Heart left ventricle (tissue), 13 donors: ENCODE data around the gene THRAP3.

Source experiments
- POLR2A ChIP-seq, 2 donors: fragments of 450-650 bp; IDR thresholded peaks; one replicate each; pipeline ENCODE4 v1.6.1; 2017; ENCODE audit warnings: antibody characterized with exemption in 2 of 2, mild to moderate bottlenecking in 2 of 2, moderate library complexity in 2 of 2
- TF ChIP-seq, protein P1 (sequence below), 12 donors: fragments of 200-600 bp; sonication (generic) in 4 of 12; IDR thresholded peaks; one replicate each; pipeline versions ENCODE4 v1.5.0 to v1.8.0; 2018 to 2022; ENCODE audit warnings: antibody characterized with exemption in 12 of 12, mild to moderate bottlenecking in 5 of 12
- donor health status: ischemic (EF 13 %, LVEDD 7.1; RV severe dilation, severe dysfunction).
- donor health status: DM: no; HTN: yes; CAD: no.
- donor health status: DM: no; HTN: no; CAD: no.
- donor health status: ischemic (EF 25% LVEDD 6.9; RV normal size, moderate dysfunction).
- donor health status: ischemic (EF 25% LVEDD 5.7; RV mildly dilated, moderate dysfunction).
- donor health status: ischemic (EF 35%, LVEDD 5.7; RV mildly dilated, moderate dysfunction).
- donor health status: nonischemic (EF 11% LVEDD 7.7; RV severe dilation, severe dysfunction).
- donor health status: DM: yes; HTN: yes; CAD: no.
- donor health status: PGD.
- donor health status: ischemic (EF 29% LVEDD 5.4; RV normal size, mild dysfunction).
- donor health status: nonischemic (EF 23%, LVEDD 6.1; RV moderate dilation, normal function).

DNA sequence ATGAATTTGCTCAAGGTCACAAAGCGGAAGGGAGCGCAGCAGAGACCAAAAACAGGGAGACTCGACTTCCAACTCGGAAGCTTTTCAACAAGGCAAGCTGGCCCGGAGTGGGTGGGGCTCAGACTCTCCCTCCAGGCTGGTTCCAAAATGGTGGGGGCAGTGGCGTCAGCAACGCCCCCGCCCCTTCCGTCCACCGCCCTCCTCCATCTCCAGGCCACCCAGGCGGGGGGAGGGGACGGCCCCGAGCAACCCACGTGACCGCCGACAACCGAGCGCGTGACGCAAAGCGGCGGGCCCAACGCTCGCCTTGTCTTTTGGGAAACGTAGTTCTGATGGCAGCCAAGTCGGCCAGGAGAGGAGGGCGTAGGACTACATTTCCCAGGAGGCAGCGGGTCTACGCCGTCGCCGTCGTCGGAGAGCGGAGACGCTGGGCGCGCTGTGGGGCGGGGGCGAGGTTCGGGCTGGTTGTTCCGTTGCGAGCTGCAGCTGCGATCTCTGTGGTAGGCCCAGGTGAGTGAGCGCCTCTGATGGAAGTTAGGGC lies at the start of gene THRAP3:
- TF ChIP-seq, protein P1, sequence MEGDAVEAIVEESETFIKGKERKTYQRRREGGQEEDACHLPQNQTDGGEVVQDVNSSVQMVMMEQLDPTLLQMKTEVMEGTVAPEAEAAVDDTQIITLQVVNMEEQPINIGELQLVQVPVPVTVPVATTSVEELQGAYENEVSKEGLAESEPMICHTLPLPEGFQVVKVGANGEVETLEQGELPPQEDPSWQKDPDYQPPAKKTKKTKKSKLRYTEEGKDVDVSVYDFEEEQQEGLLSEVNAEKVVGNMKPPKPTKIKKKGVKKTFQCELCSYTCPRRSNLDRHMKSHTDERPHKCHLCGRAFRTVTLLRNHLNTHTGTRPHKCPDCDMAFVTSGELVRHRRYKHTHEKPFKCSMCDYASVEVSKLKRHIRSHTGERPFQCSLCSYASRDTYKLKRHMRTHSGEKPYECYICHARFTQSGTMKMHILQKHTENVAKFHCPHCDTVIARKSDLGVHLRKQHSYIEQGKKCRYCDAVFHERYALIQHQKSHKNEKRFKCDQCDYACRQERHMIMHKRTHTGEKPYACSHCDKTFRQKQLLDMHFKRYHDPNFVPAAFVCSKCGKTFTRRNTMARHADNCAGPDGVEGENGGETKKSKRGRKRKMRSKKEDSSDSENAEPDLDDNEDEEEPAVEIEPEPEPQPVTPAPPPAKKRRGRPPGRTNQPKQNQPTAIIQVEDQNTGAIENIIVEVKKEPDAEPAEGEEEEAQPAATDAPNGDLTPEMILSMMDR (IDR thresholded peaks at IDR 0.05), result no peak
- peak; percentile 75 to 87 for TF ChIP-seq POLR2A (IDR thresholded peaks at IDR 0.05)
